Transverse colon (tissue), 3 donors: ENCODE data around the gene C5AR1.

ENCODE experiments used
- CTCF ChIP-seq, 5 experiments: fragments of 200-600 bp in 3 of 5; fragments of 450-650 bp in 2 of 5; sonication (generic) in 3 of 5; IDR thresholded peaks; 1 replicate in 2 of 5; 2 replicates in 3 of 5; pipeline ENCODE4 v1.5.1; 2016 to 2017; ENCODE audit warnings: antibody characterized with exemption in 5 of 5, inconsistent platforms in 3 of 5, mild to moderate bottlenecking in 2 of 5, moderate library complexity in 1 of 5
- POLR2A ChIP-seq: fragments of 450-650 bp; IDR thresholded peaks from one replicate; pipeline ENCODE4 v1.6.1; 2016; ENCODE audit warnings: antibody characterized with exemption, mild to moderate bottlenecking, moderate library complexity

GRCh38 chr19:47323872-47324271, 14.2 kb downstream of the C5AR1 start:
- TF ChIP-seq CTCF (IDR thresholded peaks at IDR 0.05) = no peak
- TF ChIP-seq POLR2A = no peak
